Mesenchymal stem cell (in vitro differentiated cells and primary cell): ENCODE data around the gene IFI27.

Experiments used
- DNase-seq: peaks from one replicate; pipeline ENCODE4 v3.0.0-alpha.2; 2013
- H2AFZ ChIP-seq: one replicate; pipeline ENCODE4 v1.6.1; 2013; ENCODE audit warnings: low read depth, mild to moderate bottlenecking, control low read depth, inconsistent platforms, low read length, moderate library complexity
- H2AK5ac ChIP-seq: 2 replicates; pipeline ENCODE4 v1.6.1; 2013; ENCODE audit warnings: low read length, moderate library complexity, mild to moderate bottlenecking, inconsistent platforms; ENCODE audit not compliant: severe bottlenecking
- H2BK120ac ChIP-seq: one replicate; pipeline ENCODE4 v1.6.1; 2013; ENCODE audit warnings: low read depth, mild to moderate bottlenecking, inconsistent platforms, low read length, moderate library complexity
- H2BK12ac ChIP-seq, 2 experiments: one replicate each; pipeline ENCODE4 v1.6.1; 2013; ENCODE audit warnings: inconsistent platforms in 2 of 2, low read length in 2 of 2, mild to moderate bottlenecking in 2 of 2, moderate library complexity in 2 of 2, control low read depth in 1 of 2
- H2BK15ac ChIP-seq: one replicate; pipeline ENCODE4 v1.6.1; 2013; ENCODE audit warnings: mild to moderate bottlenecking, low read depth, inconsistent platforms; ENCODE audit not compliant: poor library complexity, severe bottlenecking
- H2BK5ac ChIP-seq: 2 replicates; pipeline ENCODE4 v1.6.1; 2013; ENCODE audit warnings: low read depth, mild to moderate bottlenecking, low read length, control low read depth, inconsistent platforms; ENCODE audit not compliant: poor library complexity, severe bottlenecking
- H3K14ac ChIP-seq, 2 experiments: one replicate each; pipeline ENCODE4 v1.6.1; 2013; ENCODE audit warnings: inconsistent platforms in 2 of 2, low read length in 2 of 2, control low read depth in 1 of 2, mild to moderate bottlenecking in 1 of 2, moderate library complexity in 1 of 2
- H3K18ac ChIP-seq, 2 experiments: one replicate each; pipeline ENCODE4 v1.6.1; 2013; ENCODE audit warnings: inconsistent platforms in 2 of 2, low read length in 2 of 2, control low read depth in 1 of 2, low read depth in 1 of 2, mild to moderate bottlenecking in 1 of 2
- H3K23ac ChIP-seq, 2 experiments: one replicate each; pipeline ENCODE4 v1.6.1; 2013; ENCODE audit warnings: inconsistent platforms in 2 of 2, low read length in 2 of 2, mild to moderate bottlenecking in 2 of 2, moderate library complexity in 2 of 2, control low read depth in 1 of 2
- H3K27ac ChIP-seq: 2 replicates; pipeline ENCODE4 v1.5.1; 2013; ENCODE audit warnings: mild to moderate bottlenecking, moderate library complexity, low read length, control low read depth, inconsistent platforms; ENCODE audit not compliant: poor library complexity, severe bottlenecking
- H3K27me3 ChIP-seq, 2 experiments: 2 replicates each; pipeline versions ENCODE4 v1.6.1 to v1.7.0; 2013; ENCODE audit warnings: low read length in 2 of 2, mild to moderate bottlenecking in 2 of 2, moderate library complexity in 2 of 2, control low read depth in 1 of 2, inconsistent platforms in 1 of 2; ENCODE audit not compliant: control insufficient read depth in 1 of 2, insufficient read depth in 1 of 2
- H3K36me3 ChIP-seq, 2 experiments: 2 replicates each; pipeline versions ENCODE4 v1.6.1 to v1.7.0; 2013; ENCODE audit warnings: low read length in 2 of 2, control low read depth in 1 of 2, inconsistent platforms in 1 of 2, low read depth in 1 of 2, mild to moderate bottlenecking in 1 of 2; ENCODE audit not compliant: insufficient read depth in 2 of 2, control insufficient read depth in 1 of 2
- H3K4ac ChIP-seq, 2 experiments: one replicate each; pipeline ENCODE4 v1.6.1; 2013; ENCODE audit warnings: inconsistent platforms in 2 of 2, low read length in 2 of 2, mild to moderate bottlenecking in 2 of 2, moderate library complexity in 2 of 2, control low read depth in 1 of 2, low read depth in 1 of 2
- H3K4me1 ChIP-seq: 2 replicates; pipeline ENCODE4 v1.6.1; 2013; ENCODE audit warnings: low read depth, low read length, control low read depth; ENCODE audit not compliant: control insufficient read depth, insufficient read depth
- H3K4me2 ChIP-seq: 2 replicates; pipeline ENCODE4 v1.6.1; 2013; ENCODE audit warnings: low read length, mild to moderate bottlenecking, inconsistent platforms; ENCODE audit not compliant: poor library complexity, severe bottlenecking
- H3K4me3 ChIP-seq, 2 experiments: 2 replicates each; pipeline versions ENCODE4 v1.5.1 to v1.7.0; 2013; ENCODE audit warnings: low read length in 2 of 2, mild to moderate bottlenecking in 2 of 2, control low read depth in 1 of 2, low read depth in 1 of 2; ENCODE audit not compliant: insufficient read depth in 1 of 2
- H3K79me1 ChIP-seq: replicated peaks from 2 replicates; pipeline ENCODE4 v1.6.1; 2013; ENCODE audit warnings: mild to moderate bottlenecking, control low read depth, low read length, inconsistent platforms; ENCODE audit not compliant: poor library complexity, severe bottlenecking
- H3K9ac ChIP-seq: 2 replicates; pipeline ENCODE4 v1.7.0; 2013; ENCODE audit warnings: mild to moderate bottlenecking, low read length, moderate library complexity
- H3K9me3 ChIP-seq: 2 replicates; pipeline ENCODE4 v1.7.0; 2013; ENCODE audit warnings: mild to moderate bottlenecking, low read length; ENCODE audit not compliant: control insufficient read depth
- H4K8ac ChIP-seq: one replicate; pipeline ENCODE4 v1.6.1; 2013; ENCODE audit warnings: inconsistent platforms, mild to moderate bottlenecking, low read length, moderate library complexity
- H4K91ac ChIP-seq: one replicate; pipeline ENCODE4 v1.6.1; 2013; ENCODE audit warnings: mild to moderate bottlenecking, low read length, inconsistent platforms
- WGBS: methylation state at CpG from one replicate; pipeline ENCODE4 v1.1.7; 2013; ENCODE audit warnings: mixed read lengths; 5-methylcytosine and 5-hydroxymethylcytosine counted together

IFI27 gene

DNA sequence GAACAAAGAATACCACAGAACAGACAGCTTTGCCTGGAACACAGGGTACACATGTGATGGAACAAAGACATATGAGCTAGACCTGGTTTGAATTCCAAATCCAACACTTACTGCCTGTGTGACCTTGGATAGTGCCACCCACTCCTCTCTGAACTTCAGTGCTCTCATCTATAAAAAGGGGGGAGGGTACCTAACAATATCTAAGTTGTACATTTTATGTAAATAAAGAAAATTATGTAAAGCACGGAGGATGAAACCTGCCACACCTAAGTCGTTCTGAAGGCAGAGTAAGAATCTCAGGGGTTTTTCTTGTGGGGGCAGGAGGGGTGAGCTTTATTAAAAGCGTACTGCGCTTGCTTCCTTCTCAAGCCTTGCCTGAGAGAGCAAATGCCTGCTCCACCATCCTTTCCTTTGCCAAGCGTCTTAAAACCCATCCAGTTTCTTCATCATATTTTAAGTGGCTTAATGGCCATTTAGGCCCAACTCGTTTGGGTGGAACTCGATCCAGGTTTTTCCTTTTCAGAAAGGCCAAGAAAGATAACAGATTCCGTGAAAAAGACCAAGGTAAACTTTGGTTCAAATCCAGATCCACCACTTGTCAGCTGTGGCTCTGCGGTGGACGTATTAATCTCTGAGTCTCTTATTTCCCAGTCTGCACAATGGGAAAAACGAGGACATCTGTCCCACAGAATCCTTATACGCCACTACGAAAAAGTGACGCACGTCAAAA, 30.5 kb upstream of the IFI27 start:
- DNase-seq = peak; percentile 74
- H3K18ac ChIP-seq = no peak overlapping the region
- H3K4me2 ChIP-seq = peak overlapping the region; percentile 88
- H3K4me1 ChIP-seq = peaks cover 5% of the 10 kb centered on the region
- peak overlapping the region; percentile 99 for H3K9ac ChIP-seq
- H3K9me3 ChIP-seq = peaks cover 12% of the 10 kb centered on the region
- peaks cover 8 to 39% of the 10 kb centered on the region in 2 experiments for H3K36me3 ChIP-seq
- H2BK5ac ChIP-seq = no peak overlapping the region
- no peak overlapping the region for H2BK120ac ChIP-seq
- H2BK15ac ChIP-seq = no peak overlapping the region
- peak overlapping the region; percentile 9 for H3K27ac ChIP-seq
- no peak overlapping the region for H3K23ac ChIP-seq
- no peak overlapping the region for H4K91ac ChIP-seq
- H3K79me1 ChIP-seq = peaks cover 13% of the 10 kb centered on the region
- peak overlapping the region in 1 of 2 experiments; percentile 4 for H3K4ac ChIP-seq
- peak overlapping the region; percentile 90 to 96 for H3K4me3 ChIP-seq
- H2AFZ ChIP-seq = no peak overlapping the region
- H2AK5ac ChIP-seq = no peak overlapping the region
- no peaks in the 10 kb centered on the region for H3K27me3 ChIP-seq
- no peak overlapping the region for H2BK12ac ChIP-seq
- H3K14ac ChIP-seq = no peak overlapping the region
- 18% methylated on average over 15 of the region's 15 CpGs for WGBS
- no peak overlapping the region for H4K8ac ChIP-seq

DNA sequence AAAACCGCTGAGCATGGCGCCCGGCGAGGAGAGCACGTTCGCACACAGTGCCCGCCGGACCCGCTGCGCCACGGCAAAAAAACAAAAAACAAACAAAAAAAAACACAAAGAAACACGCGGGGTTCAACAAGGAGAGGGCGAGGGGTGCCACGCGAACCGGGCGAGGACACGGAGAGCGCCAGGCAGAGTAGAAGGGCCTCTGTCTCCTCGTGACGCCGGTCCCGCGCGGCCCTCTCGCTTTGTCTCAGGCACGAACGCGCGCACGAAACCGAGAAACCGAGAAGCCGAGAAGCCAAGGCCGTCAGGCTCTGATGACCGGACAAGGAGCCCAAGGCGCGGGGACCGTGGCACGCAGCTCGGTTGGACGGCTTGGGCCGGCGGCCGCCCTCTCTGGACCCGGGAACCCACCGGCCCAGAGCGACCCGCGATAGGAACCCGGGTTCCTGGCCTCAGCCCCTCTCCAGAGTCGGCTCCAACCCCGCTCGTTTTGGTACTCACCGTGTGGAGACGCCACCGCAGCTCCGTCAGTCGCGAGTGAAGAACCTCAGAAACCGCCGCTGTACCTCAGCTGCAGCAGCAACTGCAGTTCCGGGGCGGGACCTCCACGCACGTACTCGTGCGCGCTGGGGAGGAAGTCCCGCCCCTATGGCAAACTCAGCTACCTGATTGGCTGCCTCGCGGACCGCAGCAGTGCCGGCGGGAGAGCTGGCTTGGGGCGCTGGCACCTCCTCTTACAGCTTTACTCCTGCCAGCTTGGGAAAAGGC, 29.7 kb upstream of the IFI27 start, which contains the start of the genes DDX24 and IFI27L1:
Gene DDX24 (minus strand): TSS at position 582 of the 765 bp plus-strand sequence. CDS start 1,460 bp downstream, outside the sequence.
Gene IFI27L1 (plus strand): TSS at position 690 of the 765 bp plus-strand sequence. CDS start 15,628 bp downstream, outside the sequence.
- Histone ChIP-seq H3K36me3 (peaks cover 8 to 32% of the 10 kb centered on the region in 2 experiments), H2BK5ac (peak within 1 kb of the TSS; percentile 21), H4K8ac (no peak within 1 kb of the TSS), H3K4me2 (peak within 1 kb of the TSS; percentile 88), H2BK15ac (no peak within 1 kb of the TSS), H3K4ac (peak within 1 kb of the TSS in 1 of 2 experiments; percentile 81), H3K9me3 (peaks cover 5% of the 10 kb centered on the region), H3K27ac (peak within 1 kb of the TSS; percentile 64), H3K4me3 (peak within 1 kb of the TSS; percentile 90 to 96), H2AFZ (peak within 1 kb of the TSS; percentile 80), H3K4me1 (peaks cover 5% of the 10 kb centered on the region), H2AK5ac (peak within 1 kb of the TSS; percentile 18), H2BK12ac (no peak within 1 kb of the TSS), H4K91ac (no peak within 1 kb of the TSS), H2BK120ac (peak within 1 kb of the TSS; percentile 39), H3K14ac (peak within 1 kb of the TSS in 1 of 2 experiments; percentile 78), H3K18ac (peak within 1 kb of the TSS; percentile 8 to 95), H3K79me1 (peaks cover 14% of the 10 kb centered on the region), H3K27me3 (no peaks in the 10 kb centered on the region), H3K9ac (peak within 1 kb of the TSS; percentile 99), H3K23ac (peak within 1 kb of the TSS in 1 of 2 experiments; percentile 98)
- peak; percentile 93 for DNase-seq
- WGBS = under 1% methylated on average over 77 of the region's 77 CpGs

DNA sequence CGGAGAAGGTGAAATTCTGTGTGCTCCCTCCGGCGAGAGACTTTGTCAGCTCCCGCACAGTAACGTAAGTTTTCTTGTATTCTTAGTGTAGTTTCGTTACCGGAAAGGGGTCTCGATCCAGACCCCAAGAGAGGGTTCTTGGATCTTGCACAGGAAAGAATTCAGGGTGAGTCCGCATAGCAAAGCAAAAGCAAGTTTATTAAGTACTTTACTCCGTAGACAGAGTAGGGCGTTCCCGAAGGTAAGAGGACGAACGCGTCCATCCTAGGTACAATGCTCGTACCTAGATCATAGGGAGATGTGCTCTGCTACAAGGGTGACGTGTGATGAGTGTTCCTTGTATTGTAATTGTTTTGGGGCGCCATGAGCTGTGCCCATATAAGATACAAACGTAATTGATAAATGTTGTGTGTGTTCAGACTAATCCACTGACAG, 29.1 kb upstream of the IFI27 start:
- H3K9ac ChIP-seq = peak overlapping the region; percentile 99
- peaks cover 5% of the 10 kb centered on the region for H3K4me1 ChIP-seq
- no peak overlapping the region for H2BK12ac ChIP-seq
- H2AFZ ChIP-seq = peak overlapping the region; percentile 68
- H3K36me3 ChIP-seq = peaks cover 8 to 27% of the 10 kb centered on the region in 2 experiments
- DNase-seq = no peak
- H3K4me3 ChIP-seq = peak overlapping the region; percentile 90 to 96
- peak overlapping the region; percentile 59 for H3K27ac ChIP-seq
- H3K18ac ChIP-seq = no peak overlapping the region
- H3K9me3 ChIP-seq = no peaks in the 10 kb centered on the region
- no peak overlapping the region for H2BK15ac ChIP-seq
- no peak overlapping the region for H2BK5ac ChIP-seq
- H3K27me3 ChIP-seq = no peaks in the 10 kb centered on the region
- H4K8ac ChIP-seq = no peak overlapping the region
- H3K23ac ChIP-seq = no peak overlapping the region
- no peak overlapping the region for H2BK120ac ChIP-seq
- no peak overlapping the region for H3K14ac ChIP-seq
- H2AK5ac ChIP-seq = no peak overlapping the region
- peaks cover 18% of the 10 kb centered on the region for H3K79me1 ChIP-seq
- WGBS = 1% methylated on average over 17 of the region's 19 CpGs
- H3K4ac ChIP-seq = no peak overlapping the region
- H4K91ac ChIP-seq = no peak overlapping the region
- peak overlapping the region; percentile 67 for H3K4me2 ChIP-seq

DNA sequence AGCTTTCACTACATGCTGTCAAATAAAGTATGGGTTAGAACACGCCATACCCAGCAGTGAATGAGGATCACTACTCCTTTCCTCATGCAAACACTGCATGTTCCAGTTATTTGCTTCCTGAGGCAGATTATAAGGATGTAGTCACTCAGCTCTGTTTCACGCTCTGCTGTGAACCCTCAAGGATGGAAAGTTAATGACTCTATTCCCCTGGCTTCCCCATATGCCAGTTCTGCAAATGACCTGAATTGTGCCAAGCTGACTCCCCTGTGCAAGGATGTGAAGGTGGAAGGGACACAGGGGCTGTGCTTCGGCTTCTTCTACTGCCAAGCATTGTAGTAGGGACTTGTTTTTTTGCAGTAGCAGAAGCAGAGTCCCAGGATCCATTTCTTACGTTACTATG, 22.6 kb upstream of the IFI27 start:
- Histone ChIP-seq H4K8ac (no peak overlapping the region), H4K91ac (no peak overlapping the region), H3K27me3 (no peaks in the 10 kb centered on the region), H2AK5ac (no peak overlapping the region), H2BK120ac (no peak overlapping the region), H2BK12ac (peak overlapping the region in 1 of 2 experiments; percentile 52), H3K23ac (no peak overlapping the region), H3K9ac (no peak overlapping the region), H3K4me1 (no peaks in the 10 kb centered on the region), H2AFZ (no peak overlapping the region), H3K27ac (no peak overlapping the region), H3K4me2 (no peak overlapping the region), H2BK5ac (no peak overlapping the region), H3K14ac (no peak overlapping the region), H2BK15ac (no peak overlapping the region), H3K4me3 (no peak overlapping the region), H3K9me3 (no peaks in the 10 kb centered on the region), H3K36me3 (no peaks in the 10 kb centered on the region), H3K4ac (no peak overlapping the region), H3K18ac (peak overlapping the region; percentile 54 to 66), H3K79me1 (peaks cover 28% of the 10 kb centered on the region)
- DNase-seq = no peak
- WGBS = 97% methylated on average over 4 of the region's 4 CpGs
